ENCODE measurements around the gene TM4SF4.

GRCh38 chr3:149443545-149443912 lies 31.0 kb upstream of the TM4SF4 start:
- TF ChIP-seq, protein P1, sequence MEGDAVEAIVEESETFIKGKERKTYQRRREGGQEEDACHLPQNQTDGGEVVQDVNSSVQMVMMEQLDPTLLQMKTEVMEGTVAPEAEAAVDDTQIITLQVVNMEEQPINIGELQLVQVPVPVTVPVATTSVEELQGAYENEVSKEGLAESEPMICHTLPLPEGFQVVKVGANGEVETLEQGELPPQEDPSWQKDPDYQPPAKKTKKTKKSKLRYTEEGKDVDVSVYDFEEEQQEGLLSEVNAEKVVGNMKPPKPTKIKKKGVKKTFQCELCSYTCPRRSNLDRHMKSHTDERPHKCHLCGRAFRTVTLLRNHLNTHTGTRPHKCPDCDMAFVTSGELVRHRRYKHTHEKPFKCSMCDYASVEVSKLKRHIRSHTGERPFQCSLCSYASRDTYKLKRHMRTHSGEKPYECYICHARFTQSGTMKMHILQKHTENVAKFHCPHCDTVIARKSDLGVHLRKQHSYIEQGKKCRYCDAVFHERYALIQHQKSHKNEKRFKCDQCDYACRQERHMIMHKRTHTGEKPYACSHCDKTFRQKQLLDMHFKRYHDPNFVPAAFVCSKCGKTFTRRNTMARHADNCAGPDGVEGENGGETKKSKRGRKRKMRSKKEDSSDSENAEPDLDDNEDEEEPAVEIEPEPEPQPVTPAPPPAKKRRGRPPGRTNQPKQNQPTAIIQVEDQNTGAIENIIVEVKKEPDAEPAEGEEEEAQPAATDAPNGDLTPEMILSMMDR (IDR thresholded peaks at IDR 0.05), result no peak
- no peak for TF ChIP-seq POLR2A (IDR thresholded peaks at IDR 0.05)
